Measurements from ENCODE around the gene PIAS2. TPM values are rescaled to one million over a fixed set of nuclear protein-coding genes. Genes with fewer than 3 reads are reported as not detected.
"Not testable (repeated sequence)": the region's sequence is repeated elsewhere in the genome, so short reads cannot be mapped to it uniquely, and the experiment has no call there.

Gene PIAS2
- total and polyA plus RNA-seq, 2 donors, result 8.5 to 15.3 TPM

DNA sequence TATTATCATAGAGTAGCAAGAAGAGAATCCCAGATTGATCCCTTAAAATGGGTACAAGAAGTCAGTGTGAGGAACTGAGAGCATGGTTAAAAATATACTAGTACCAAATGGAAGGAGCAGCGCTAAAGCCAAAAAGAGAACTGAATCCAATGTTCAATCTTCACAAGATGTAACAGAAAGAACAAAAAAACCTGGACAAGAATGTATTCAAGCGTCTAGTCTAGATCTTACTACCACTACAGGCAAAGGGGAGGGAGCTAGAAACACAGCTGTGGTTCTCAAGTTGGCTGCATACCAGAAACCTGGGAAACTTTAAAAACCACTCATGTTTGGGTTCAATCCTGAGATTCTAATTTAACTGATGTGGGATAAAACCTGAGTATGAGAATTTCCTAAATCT is 57.5 kb downstream of the PIAS2 start:
- WGBS, result 77% methylated on average over 2 of the region's 2 CpGs
- no peaks in the 10 kb centered on the region for H3K27me3 ChIP-seq (ENCODE audit: control insufficient read depth in 2 of 2, insufficient read depth in 1 of 2, low read length in 1 of 2)
- no peak overlapping the region for H3K27ac ChIP-seq (ENCODE audit: low read depth in 1 of 2, low read length in 1 of 2)
- no peak overlapping the region for H3K4me3 ChIP-seq (ENCODE audit: low read length in 2 of 2)
- no peaks in the 10 kb centered on the region for H3K9me3 ChIP-seq (ENCODE audit: control insufficient read depth in 2 of 2, insufficient read depth in 1 of 2, low read length in 1 of 2)
- peaks cover 2 to 3% of the 10 kb centered on the region in 2 donors for H3K36me3 ChIP-seq (ENCODE audit: control insufficient read depth in 2 of 2, insufficient read depth in 2 of 2, low read length in 1 of 2)
- H3K4me1 ChIP-seq (ENCODE audit: control insufficient read depth in 2 of 2, insufficient read depth in 2 of 2, low read length in 2 of 2), result peaks cover 0 to 4% of the 10 kb centered on the region in 2 donors
- no peak for DNase-seq (ENCODE audit: low read depth in 6 of 9, low spot score in 9 of 9)

DNA sequence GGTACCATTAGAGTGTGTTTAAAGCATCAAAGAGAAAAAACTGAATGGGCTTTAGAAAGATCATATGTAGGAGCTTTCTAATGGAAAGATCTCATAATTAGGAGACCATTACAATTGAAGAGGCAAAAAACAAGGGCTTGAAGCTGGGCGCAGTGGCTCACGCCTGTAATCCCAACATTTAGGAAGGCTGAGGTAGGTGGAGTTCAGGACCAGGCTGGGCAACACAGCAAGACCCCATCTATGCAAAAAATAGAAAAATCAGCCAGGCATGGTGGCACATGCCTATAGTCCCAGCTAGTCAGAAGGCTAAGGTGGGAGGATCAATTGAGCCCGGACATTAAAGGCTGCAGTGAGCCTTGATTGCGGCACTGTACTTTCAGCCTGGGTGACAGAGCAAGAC is 59.0 kb downstream of the PIAS2 start:
- Histone ChIP-seq H3K4me1 (ENCODE audit: control insufficient read depth in 2 of 2, insufficient read depth in 2 of 2, low read length in 2 of 2) (peaks cover 0 to 4% of the 10 kb centered on the region in 2 donors), H3K4me3 (ENCODE audit: low read length in 2 of 2) (no peak overlapping the region), H3K27ac (ENCODE audit: low read depth in 1 of 2, low read length in 1 of 2) (no peak overlapping the region), H3K36me3 (ENCODE audit: control insufficient read depth in 2 of 2, insufficient read depth in 2 of 2, low read length in 1 of 2) (peaks cover 3 to 5% of the 10 kb centered on the region in 2 donors), H3K9me3 (ENCODE audit: control insufficient read depth in 2 of 2, insufficient read depth in 1 of 2, low read length in 1 of 2) (no peaks in the 10 kb centered on the region), H3K27me3 (ENCODE audit: control insufficient read depth in 2 of 2, insufficient read depth in 1 of 2, low read length in 1 of 2) (no peaks in the 10 kb centered on the region)
- over 99% methylated on average over 4 of the region's 4 CpGs for WGBS
- DNase-seq (ENCODE audit: low read depth in 6 of 9, low spot score in 9 of 9), result no peak

DNA sequence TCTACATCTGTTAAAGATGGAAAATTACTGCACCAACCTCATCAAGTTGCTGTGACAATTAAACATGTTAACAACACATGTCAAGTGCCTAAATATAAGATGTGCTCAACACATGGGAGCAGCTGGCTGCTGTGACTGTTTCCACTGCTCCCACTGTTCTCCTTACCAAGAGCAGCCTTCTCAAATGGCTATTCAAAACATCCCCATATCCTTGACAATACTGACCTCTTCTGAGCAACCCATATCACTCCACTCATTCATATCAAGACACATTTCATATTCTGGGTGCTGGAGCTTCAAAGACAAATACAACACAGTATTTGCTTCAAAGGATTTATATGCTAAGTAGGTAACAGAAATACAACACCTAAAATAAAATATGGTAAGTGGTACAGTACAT is 60.3 kb downstream of the PIAS2 start:
- Histone ChIP-seq H3K27me3 (ENCODE audit: control insufficient read depth in 2 of 2, insufficient read depth in 1 of 2, low read length in 1 of 2) (no peaks in the 10 kb centered on the region), H3K9me3 (ENCODE audit: control insufficient read depth in 2 of 2, insufficient read depth in 1 of 2, low read length in 1 of 2) (no peaks in the 10 kb centered on the region), H3K36me3 (ENCODE audit: control insufficient read depth in 2 of 2, insufficient read depth in 2 of 2, low read length in 1 of 2) (peaks cover 3 to 8% of the 10 kb centered on the region in 2 donors), H3K4me3 (ENCODE audit: low read length in 2 of 2) (no peak overlapping the region), H3K4me1 (ENCODE audit: control insufficient read depth in 2 of 2, insufficient read depth in 2 of 2, low read length in 2 of 2) (peaks cover 0 to 4% of the 10 kb centered on the region in 2 donors), H3K27ac (ENCODE audit: low read depth in 1 of 2, low read length in 1 of 2) (no peak overlapping the region)
- no peak for DNase-seq (ENCODE audit: low read depth in 6 of 9, low spot score in 9 of 9)

DNA sequence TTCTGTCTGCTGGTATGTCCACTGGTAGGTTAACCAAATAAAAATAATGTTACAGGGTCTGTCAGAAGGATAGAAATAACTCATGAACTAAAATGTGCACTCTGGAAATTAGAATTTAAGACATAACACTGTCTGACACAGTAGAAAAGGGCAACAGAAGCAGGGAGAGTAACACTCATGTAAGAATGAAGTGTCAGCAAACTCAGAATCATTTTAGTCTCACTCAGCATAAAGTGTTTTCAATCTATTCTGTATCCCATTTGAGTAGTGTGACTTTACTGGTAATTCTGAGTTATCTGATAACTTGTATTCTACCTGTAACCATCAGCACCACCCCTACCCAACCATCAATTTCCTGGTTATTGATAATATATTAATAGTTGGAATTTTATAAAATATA is 68.3 kb downstream of the PIAS2 start:
- DNase-seq (ENCODE audit: low read depth in 6 of 9, low spot score in 9 of 9), result no peak
- Histone ChIP-seq H3K27me3 (ENCODE audit: control insufficient read depth in 2 of 2, insufficient read depth in 1 of 2, low read length in 1 of 2) (no peaks in the 10 kb centered on the region), H3K27ac (ENCODE audit: low read depth in 1 of 2, low read length in 1 of 2) (no peak overlapping the region), H3K9me3 (ENCODE audit: control insufficient read depth in 2 of 2, insufficient read depth in 1 of 2, low read length in 1 of 2) (no peaks in the 10 kb centered on the region), H3K4me3 (ENCODE audit: low read length in 2 of 2) (no peak overlapping the region), H3K36me3 (ENCODE audit: control insufficient read depth in 2 of 2, insufficient read depth in 2 of 2, low read length in 1 of 2) (peaks cover 0 to 6% of the 10 kb centered on the region in 2 donors), H3K4me1 (ENCODE audit: control insufficient read depth in 2 of 2, insufficient read depth in 2 of 2, low read length in 2 of 2) (no peaks in the 10 kb centered on the region)

DNA sequence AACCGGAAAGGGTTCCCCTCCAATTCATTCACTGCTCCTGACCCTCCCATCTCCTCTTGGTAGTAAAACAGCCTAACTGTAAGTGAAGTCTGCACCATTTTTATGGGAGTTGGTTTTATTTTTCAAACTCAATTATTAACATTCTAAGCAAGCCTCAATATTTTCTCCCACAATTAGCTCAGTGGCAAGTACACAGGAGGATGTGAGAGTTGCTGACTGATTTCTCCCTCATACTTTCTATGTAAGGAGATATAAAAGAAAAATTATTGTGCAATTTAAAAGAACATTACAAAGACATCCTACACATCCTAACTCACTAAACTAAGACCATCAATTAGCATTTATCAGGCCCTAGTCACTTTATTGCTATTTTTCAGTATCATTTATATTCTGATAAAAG is 73.9 kb downstream of the PIAS2 start:
- DNase-seq (ENCODE audit: low read depth in 6 of 9, low spot score in 9 of 9), result no peak
- H3K27me3 ChIP-seq (ENCODE audit: control insufficient read depth in 2 of 2, insufficient read depth in 1 of 2, low read length in 1 of 2), result no peaks in the 10 kb centered on the region
- no peaks in the 10 kb centered on the region for H3K9me3 ChIP-seq (ENCODE audit: control insufficient read depth in 2 of 2, insufficient read depth in 1 of 2, low read length in 1 of 2)
- no peak overlapping the region for H3K27ac ChIP-seq (ENCODE audit: low read depth in 1 of 2, low read length in 1 of 2)
- no peaks in the 10 kb centered on the region for H3K36me3 ChIP-seq (ENCODE audit: control insufficient read depth in 2 of 2, insufficient read depth in 2 of 2, low read length in 1 of 2)
- 100% methylated on average over 1 of the region's 1 CpG for whole genome bisulfite sequencing
- no peak overlapping the region for H3K4me3 ChIP-seq (ENCODE audit: low read length in 2 of 2)
- no peaks in the 10 kb centered on the region for H3K4me1 ChIP-seq (ENCODE audit: control insufficient read depth in 2 of 2, insufficient read depth in 2 of 2, low read length in 2 of 2)

DNA sequence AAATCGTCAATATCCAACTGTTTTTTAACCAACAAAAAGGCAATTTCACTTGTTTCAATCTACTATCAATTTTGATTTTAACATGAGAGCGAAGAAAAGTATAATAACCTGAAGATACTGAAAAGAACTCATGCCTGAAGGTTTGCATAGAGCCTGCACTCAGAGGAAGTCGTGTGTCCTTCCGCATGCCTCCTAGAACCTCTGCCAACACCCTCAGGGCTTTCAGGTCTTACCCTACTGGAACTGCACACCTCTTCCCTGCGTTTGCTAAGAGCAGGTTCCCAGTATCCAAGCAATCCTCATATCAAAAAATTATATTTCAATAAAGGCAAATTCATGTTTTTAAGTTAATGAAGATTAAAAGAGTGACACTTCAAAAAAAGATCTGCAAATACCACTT is 74.7 kb downstream of the PIAS2 start:
- 97% methylated on average over 5 of the region's 5 CpGs for WGBS
- no peaks in the 10 kb centered on the region for H3K4me1 ChIP-seq (ENCODE audit: control insufficient read depth in 2 of 2, insufficient read depth in 2 of 2, low read length in 2 of 2)
- no peaks in the 10 kb centered on the region for H3K9me3 ChIP-seq (ENCODE audit: control insufficient read depth in 2 of 2, insufficient read depth in 1 of 2, low read length in 1 of 2)
- H3K4me3 ChIP-seq (ENCODE audit: low read length in 2 of 2), result no peak overlapping the region
- H3K27me3 ChIP-seq (ENCODE audit: control insufficient read depth in 2 of 2, insufficient read depth in 1 of 2, low read length in 1 of 2), result no peaks in the 10 kb centered on the region
- no peaks in the 10 kb centered on the region for H3K36me3 ChIP-seq (ENCODE audit: control insufficient read depth in 2 of 2, insufficient read depth in 2 of 2, low read length in 1 of 2)
- no peak overlapping the region for H3K27ac ChIP-seq (ENCODE audit: low read depth in 1 of 2, low read length in 1 of 2)
- no peak for DNase-seq (ENCODE audit: low read depth in 6 of 9, low spot score in 9 of 9)

DNA sequence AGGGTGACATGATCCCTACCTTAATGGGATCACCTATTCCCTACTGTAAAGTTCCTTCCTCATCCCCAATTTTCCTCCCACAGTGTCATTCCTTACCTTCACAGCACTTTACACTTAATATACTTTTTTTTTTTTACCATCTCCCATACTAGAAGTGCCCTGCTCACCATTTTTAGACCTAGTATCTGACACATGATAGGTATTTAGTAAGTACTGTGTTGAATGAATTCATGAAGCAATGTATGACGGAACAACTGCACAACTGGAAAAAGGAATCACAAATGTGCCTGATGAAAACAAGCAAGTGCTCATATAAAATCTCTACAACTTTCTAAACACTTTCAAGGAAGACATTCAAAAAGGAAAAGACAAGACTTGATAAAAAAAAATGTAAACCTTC is 83.4 kb downstream of the PIAS2 start:
- H3K4me1 ChIP-seq (ENCODE audit: control insufficient read depth in 2 of 2, insufficient read depth in 2 of 2, low read length in 2 of 2), result no peaks in the 10 kb centered on the region
- H3K9me3 ChIP-seq (ENCODE audit: control insufficient read depth in 2 of 2, insufficient read depth in 1 of 2, low read length in 1 of 2), result no peaks in the 10 kb centered on the region
- H3K27ac ChIP-seq (ENCODE audit: low read depth in 1 of 2, low read length in 1 of 2), result no peak overlapping the region
- H3K4me3 ChIP-seq (ENCODE audit: low read length in 2 of 2), result no peak overlapping the region
- 96% methylated on average over 1 of the region's 1 CpG for WGBS
- H3K36me3 ChIP-seq (ENCODE audit: control insufficient read depth in 2 of 2, insufficient read depth in 2 of 2, low read length in 1 of 2), result peaks cover 0 to 2% of the 10 kb centered on the region in 2 donors
- H3K27me3 ChIP-seq (ENCODE audit: control insufficient read depth in 2 of 2, insufficient read depth in 1 of 2, low read length in 1 of 2), result no peaks in the 10 kb centered on the region
- DNase-seq (ENCODE audit: low read depth in 6 of 9, low spot score in 9 of 9), result no peak

DNA sequence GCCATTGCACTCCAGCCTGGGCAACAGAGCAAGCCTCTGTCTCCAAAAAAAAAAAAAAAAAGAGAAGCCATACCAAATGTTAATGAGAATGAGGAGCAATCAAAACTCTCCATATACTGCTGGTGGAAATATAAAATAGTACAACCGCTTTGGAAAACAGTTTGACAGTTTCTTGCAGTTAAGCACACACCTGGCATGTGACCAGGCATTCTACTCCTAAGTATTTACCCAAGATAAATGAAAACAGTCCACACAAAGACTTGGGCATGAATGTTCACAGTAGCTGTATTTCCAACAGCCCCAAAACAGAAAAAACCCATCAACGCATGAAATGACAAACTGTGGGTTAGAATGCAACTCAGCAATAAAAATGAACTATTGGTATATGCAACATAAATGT is 84.5 kb downstream of the PIAS2 start:
- H3K36me3 ChIP-seq (ENCODE audit: control insufficient read depth in 2 of 2, insufficient read depth in 2 of 2, low read length in 1 of 2), result peaks cover 2 to 3% of the 10 kb centered on the region in 2 donors
- H3K4me1 ChIP-seq (ENCODE audit: control insufficient read depth in 2 of 2, insufficient read depth in 2 of 2, low read length in 2 of 2), result no peaks in the 10 kb centered on the region
- DNase-seq (ENCODE audit: low read depth in 6 of 9, low spot score in 9 of 9), result no peak
- H3K9me3 ChIP-seq (ENCODE audit: control insufficient read depth in 2 of 2, insufficient read depth in 1 of 2, low read length in 1 of 2), result no peaks in the 10 kb centered on the region
- no peaks in the 10 kb centered on the region for H3K27me3 ChIP-seq (ENCODE audit: control insufficient read depth in 2 of 2, insufficient read depth in 1 of 2, low read length in 1 of 2)
- no peak overlapping the region for H3K4me3 ChIP-seq (ENCODE audit: low read length in 2 of 2)
- H3K27ac ChIP-seq (ENCODE audit: low read depth in 1 of 2, low read length in 1 of 2), result no peak overlapping the region
- 98% methylated on average over 2 of the region's 2 CpGs for WGBS

DNA sequence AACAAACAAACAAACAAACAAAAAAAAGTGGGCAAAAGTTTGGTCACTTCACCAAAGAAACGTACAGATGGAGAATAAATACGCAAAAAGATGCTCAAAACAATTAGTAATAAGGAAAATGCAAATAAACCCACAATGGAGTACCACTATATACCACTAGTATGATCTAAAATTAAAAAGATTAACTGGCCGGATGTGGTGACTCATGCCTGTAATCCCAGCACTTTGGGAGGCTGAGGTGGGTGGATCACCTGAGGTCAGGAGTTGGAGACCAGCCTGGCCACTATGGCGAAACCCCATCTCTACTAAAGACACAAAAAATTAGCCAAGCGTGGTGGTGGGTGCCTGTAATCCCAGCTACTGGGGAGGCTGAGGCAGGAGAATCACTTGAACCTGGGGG is 84.9 kb downstream of the PIAS2 start:
- H3K27ac ChIP-seq (ENCODE audit: low read depth in 1 of 2, low read length in 1 of 2); H3K27me3 ChIP-seq (ENCODE audit: control insufficient read depth in 2 of 2, insufficient read depth in 1 of 2, low read length in 1 of 2); H3K4me3 ChIP-seq (ENCODE audit: low read length in 2 of 2); H3K4me1 ChIP-seq (ENCODE audit: control insufficient read depth in 2 of 2, insufficient read depth in 2 of 2, low read length in 2 of 2); DNase-seq (ENCODE audit: low read depth in 6 of 9, low spot score in 9 of 9); H3K9me3 ChIP-seq (ENCODE audit: control insufficient read depth in 2 of 2, insufficient read depth in 1 of 2, low read length in 1 of 2); H3K36me3 ChIP-seq (ENCODE audit: control insufficient read depth in 2 of 2, insufficient read depth in 2 of 2, low read length in 1 of 2): not testable (repeated sequence)
- WGBS, result 97% methylated on average over 5 of the region's 5 CpGs

DNA sequence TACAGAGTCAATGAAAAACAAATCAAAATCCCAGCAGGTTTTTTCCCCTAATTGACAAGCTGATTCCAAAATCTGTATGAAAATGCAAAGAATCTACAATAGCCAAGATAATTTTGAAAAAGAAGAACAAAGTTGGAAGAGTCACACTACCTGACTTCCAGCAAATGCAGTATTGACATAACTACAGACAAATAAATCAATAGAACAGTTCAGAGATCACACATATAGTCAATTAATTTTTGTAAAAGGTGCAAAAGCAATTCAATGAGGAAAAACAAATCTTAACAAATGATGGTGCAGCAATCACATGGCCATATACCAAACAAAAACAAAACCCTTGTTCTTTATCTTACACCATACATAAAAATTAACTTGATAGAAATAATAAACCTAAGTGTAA is 85.9 kb downstream of the PIAS2 start:
- no peaks in the 10 kb centered on the region for H3K4me1 ChIP-seq (ENCODE audit: control insufficient read depth in 2 of 2, insufficient read depth in 2 of 2, low read length in 2 of 2)
- H3K9me3 ChIP-seq (ENCODE audit: control insufficient read depth in 2 of 2, insufficient read depth in 1 of 2, low read length in 1 of 2), result no peaks in the 10 kb centered on the region
- peaks cover 3 to 8% of the 10 kb centered on the region in 2 donors for H3K36me3 ChIP-seq (ENCODE audit: control insufficient read depth in 2 of 2, insufficient read depth in 2 of 2, low read length in 1 of 2)
- DNase-seq (ENCODE audit: low read depth in 6 of 9, low spot score in 9 of 9), result no peak
- no peak overlapping the region for H3K4me3 ChIP-seq (ENCODE audit: low read length in 2 of 2)
- H3K27ac ChIP-seq (ENCODE audit: low read depth in 1 of 2, low read length in 1 of 2), result no peak overlapping the region
- H3K27me3 ChIP-seq (ENCODE audit: control insufficient read depth in 2 of 2, insufficient read depth in 1 of 2, low read length in 1 of 2), result no peaks in the 10 kb centered on the region

All from thymus (tissue), 11 donors.